Endothelial cell of umbilical vein (primary cell): ENCODE measurements around the gene SULT1C4. TPM values are rescaled to one million over a fixed set of nuclear protein-coding genes. Genes with fewer than 3 reads are reported as not detected.
A peak's percentile ranks its signal among the peaks of the same experiment; 100 is the strongest.

Experiments
- BruUV-seq: library from RNA; stranded (reverse); fragments of 400-500 nt; replicated peaks from 2 replicates; lab custom pipeline; 2021; lab: Mats Ljungman, UMichigan
- CTCF ChIA-PET: fragments of 300-600, 350-600 bp; sonication (Branson Sonifier 250); formaldehyde crosslinking; loops from one replicate; lab custom pipeline; 2021; ENCODE audit warnings: antibody characterized with exemption, inconsistent platforms; lab: Charles Lee
- POLR2A ChIA-PET: fragments of 300-600, 350-600 bp; sonication (Branson Sonifier 250); formaldehyde crosslinking; loops from one replicate; lab custom pipeline; 2021; ENCODE audit warnings: antibody characterized with exemption, inconsistent platforms; lab: Charles Lee
- DNase-seq: peaks from one replicate; pipeline ENCODE4 v3.0.0-alpha.2; 2011; ENCODE audit warnings: low read depth, low spot score
- FAIRE-seq: peaks from 2 replicates; lab custom pipeline; 2011; peaks lifted over from hg19 to GRCh38; lab: Jason Lieb, UNC
- H2AFZ ChIP-seq: 2 replicates; pipeline ENCODE4 v1.6.0; 2012; ENCODE audit warnings: low read depth, low read length, control low read depth, inconsistent platforms
- H3K27ac ChIP-seq: 2 replicates; pipeline ENCODE4 v1.5.1; 2011; ENCODE audit warnings: low read depth, mild to moderate bottlenecking, control low read depth, low read length, moderate library complexity; ENCODE audit not compliant: insufficient read depth
- H3K27me3 ChIP-seq, 2 experiments: 2 replicates each; pipeline versions ENCODE4 v1.6.0 to v1.6.1; 2011; ENCODE audit warnings: low read length in 2 of 2, mixed read lengths in 1 of 2; ENCODE audit not compliant: control insufficient read depth in 2 of 2, insufficient read depth in 2 of 2
- H3K36me3 ChIP-seq, 2 experiments: 2 replicates in 1 of 2; 3 replicates in 1 of 2; pipeline ENCODE4 v1.5.1; 2011; ENCODE audit warnings: low read length in 2 of 2, mild to moderate bottlenecking in 1 of 2, moderate library complexity in 1 of 2; ENCODE audit not compliant: control insufficient read depth in 2 of 2, insufficient read depth in 2 of 2; ENCODE audit errors: extremely low read depth in 1 of 2
- H3K4me1 ChIP-seq: 3 replicates; pipeline ENCODE4 v1.5.1; 2011; ENCODE audit warnings: mild to moderate bottlenecking, low read length; ENCODE audit not compliant: control insufficient read depth, insufficient read depth; ENCODE audit errors: extremely low read depth
- H3K4me2 ChIP-seq: 2 replicates; pipeline ENCODE4 v1.6.1; 2011; ENCODE audit warnings: low read length, control low read depth, mixed read lengths; ENCODE audit not compliant: insufficient read depth
- H3K4me3 ChIP-seq, 3 experiments: fragments of 200-600 bp in 1 of 3; sonication (generic), shearing (Covaris generic) in 1 of 3; replicated peaks in 1 of 3; 2 replicates each; pipeline ENCODE4 v1.5.1; 2011 to 2016; ENCODE audit warnings: control low read depth in 3 of 3, low read length in 3 of 3, mild to moderate bottlenecking in 2 of 3, inconsistent platforms in 1 of 3, low read depth in 1 of 3, moderate library complexity in 1 of 3; ENCODE audit not compliant: insufficient read depth in 1 of 3
- H3K79me2 ChIP-seq: 2 replicates; pipeline ENCODE4 v1.6.0; 2012; ENCODE audit warnings: low read length, inconsistent platforms; ENCODE audit not compliant: control insufficient read depth, insufficient read depth
- H3K9ac ChIP-seq: replicated peaks from 2 replicates; pipeline ENCODE3; 2011; ENCODE audit warnings: low read length, control low read depth; ENCODE audit not compliant: insufficient read depth; ENCODE audit errors: extremely low read depth
- H3K9me1 ChIP-seq: replicated peaks from 3 replicates; pipeline ENCODE4 v1.6.0; 2011; ENCODE audit warnings: mild to moderate bottlenecking, low read length; ENCODE audit not compliant: control insufficient read depth, insufficient read depth; ENCODE audit errors: extremely low read depth
- H3K9me3 ChIP-seq: replicated peaks from 2 replicates; pipeline ENCODE4 v1.5.1; 2012; ENCODE audit warnings: low read length, inconsistent platforms; ENCODE audit not compliant: control insufficient read depth, insufficient read depth
- H4K20me1 ChIP-seq: replicated peaks from 2 replicates; pipeline ENCODE3; 2011; ENCODE audit warnings: mild to moderate bottlenecking, low read length; ENCODE audit not compliant: control insufficient read depth, insufficient read depth; ENCODE audit errors: extremely low read depth
- CTCF ChIP-seq, 2 donors: IDR thresholded peaks; 1 replicate in 1 of 2; 2 replicates in 1 of 2; pipeline ENCODE4 v1.5.1; 2011; ENCODE audit warnings: low read length in 2 of 2, mild to moderate bottlenecking in 2 of 2, moderate library complexity in 2 of 2, control low read depth in 1 of 2, inconsistent platforms in 1 of 2, low read depth in 1 of 2; ENCODE audit not compliant: insufficient read depth in 1 of 2; ENCODE audit errors: extremely low read depth in 1 of 2
- MYC ChIP-seq: IDR thresholded peaks from one replicate; pipeline ENCODE4 v1.6.1; 2011; ENCODE audit warnings: mild to moderate bottlenecking, low read depth, low read length
- POLR2AphosphoS5 ChIP-seq: IDR thresholded peaks from 2 replicates; pipeline ENCODE4 v1.6.1; 2012; ENCODE audit warnings: low read depth, mild to moderate bottlenecking, control low read depth, low read length, moderate library complexity; ENCODE audit not compliant: insufficient read depth
- dilution Hi-C: fragments of 300-500 bp; cut with MboI; formaldehyde crosslinking; loops from one replicate; pipeline ENCODE4 v1.15.0; 2019; ENCODE audit warnings: low sequenced_read_pairs; ENCODE audit not compliant: extremely low pct_ligation_motif_present
- intact Hi-C: fragments of 100-400 bp; cut with micrococcal nuclease; formaldehyde crosslinking; loops from one replicate; pipeline ENCODE4 v1.10.0; 2022
- polyA plus RNA-seq, 4 experiments: library from polyadenylated mRNA; depleted of rRNA in 3 of 4; stranded (reverse) in 3 of 4; unstranded in 1 of 4; fragments of >200 nt; gene quantifications; 2 replicates each; pipeline versions ENCODE4 v1.2.1 to v1.2.3, GENCODE V29; 2011 to 2012; ENCODE audit warnings: missing spikeins in 1 of 4
- total RNA-seq: library from RNA; stranded (reverse); gene quantifications from 2 replicates; pipeline ENCODE4 v1.2.3, GENCODE V29; 2021

Gene SULT1C4
- total and polyA plus RNA-seq, 2 donors (not counting 3 experiments of a cell fraction or from before 2014, with no cell fraction given): 17.2 to 29.3 TPM

- H4K20me1 ChIP-seq: no peaks in the 10 kb centered on the region
- H3K9me1 ChIP-seq: no peaks in the 10 kb centered on the region
- TF ChIP-seq MYC: no peak
- ChIA-PET CTCF (interaction anchor here (0.6 to 4.5 kb wide), 5 partner anchors 9 to 241 kb away, joined by 3 to 29 read pairs (median 3); no protein-coding TSS in a partner anchor), POLR2A (no interaction called here)
- FAIRE-seq: no peak
- no peaks in the 10 kb centered on the region for H3K9me3 ChIP-seq
- DNase-seq: no peak
- H2AFZ ChIP-seq: no peak overlapping the region
- peaks cover 0 to 2% of the 10 kb centered on the region in 2 experiments for H3K27me3 ChIP-seq
- H3K27ac ChIP-seq: no peak overlapping the region
- no peaks in the 10 kb centered on the region for H3K36me3 ChIP-seq
- dilution Hi-C loops (no loop called here), intact Hi-C loops (no loop called here)
- no peaks in the 10 kb centered on the region for H3K4me1 ChIP-seq
- H3K9ac ChIP-seq: no peak overlapping the region
- H3K79me2 ChIP-seq: no peaks in the 10 kb centered on the region
- BruUV-seq: no TSS peak
- no peak overlapping the region for H3K4me2 ChIP-seq
- H3K4me3 ChIP-seq: no peak overlapping the region
These were observed 17.4 kb downstream of the SULT1C4 start for GRCh38 chr2:108395155-108395554.

GRCh38 chr2:108396845-108397244 is 19.1 kb downstream of the SULT1C4 start:
- Histone ChIP-seq H3K9ac (no peak overlapping the region), H3K36me3 (no peaks in the 10 kb centered on the region), H3K79me2 (no peaks in the 10 kb centered on the region), H3K27ac (no peak overlapping the region), H3K9me1 (no peaks in the 10 kb centered on the region), H2AFZ (no peak overlapping the region), H3K27me3 (peaks cover 0 to 2% of the 10 kb centered on the region in 2 experiments), H3K4me1 (no peaks in the 10 kb centered on the region), H3K4me3 (no peak overlapping the region), H3K9me3 (no peaks in the 10 kb centered on the region), H4K20me1 (no peaks in the 10 kb centered on the region), H3K4me2 (no peak overlapping the region)
- BruUV-seq: no TSS peak
- peak; percentile 52 for DNase-seq
- dilution Hi-C loops: no loop called here
- TF ChIP-seq POLR2AphosphoS5 (no peak), MYC (no peak), CTCF (IDR thresholded peaks at IDR 0.05; ENCODE audit: extremely low read depth in 1 of 2, insufficient read depth in 1 of 2, low read depth in 1 of 2, low read length in 2 of 2) (peak in 1 of 2 donors; percentile 23)
- FAIRE-seq: no peak
- intact Hi-C loops: loop anchor here (1.0 kb wide), 1 partner anchor 187 kb away; no protein-coding TSS in a partner anchor
- ChIA-PET CTCF (interaction anchor here (0.7 to 4.5 kb wide), 2 partner anchors 98 to 188 kb away, joined by 3 to 29 read pairs; no protein-coding TSS in a partner anchor), POLR2A (no interaction called here)
